ENCODE measurements around the gene GNAI3.

The GNAI3 gene

DNA sequence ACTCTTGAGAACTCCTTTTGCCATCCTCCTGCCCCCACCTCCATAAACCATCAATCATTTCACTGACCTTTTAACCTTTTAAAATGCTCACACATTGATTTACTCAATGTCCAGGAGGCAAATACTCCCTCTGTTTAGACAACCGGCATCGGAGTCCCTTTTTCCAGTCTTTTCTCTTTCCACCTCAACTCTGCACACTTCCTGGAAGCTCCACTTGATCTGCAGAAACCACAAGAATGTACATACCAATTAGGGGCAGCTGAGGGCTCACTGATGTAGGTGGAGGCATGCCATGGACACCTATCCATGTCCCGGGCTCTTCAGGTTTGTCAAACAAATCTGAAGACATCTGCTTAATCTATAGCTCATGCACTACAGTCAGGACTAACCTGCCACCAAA, 33.6 kb upstream of the GNAI3 start:
- no peak for TF ChIP-seq CTCF (IDR thresholded peaks at IDR 0.05; ENCODE audit: control insufficient read depth, insufficient read depth, low read depth, low read length, missing control alignments)
- no peak for DNase-seq (ENCODE audit: low read depth)
- H3K4me3 ChIP-seq (ENCODE audit: control insufficient read depth, low read depth, low read length), result no peak overlapping the region

DNA sequence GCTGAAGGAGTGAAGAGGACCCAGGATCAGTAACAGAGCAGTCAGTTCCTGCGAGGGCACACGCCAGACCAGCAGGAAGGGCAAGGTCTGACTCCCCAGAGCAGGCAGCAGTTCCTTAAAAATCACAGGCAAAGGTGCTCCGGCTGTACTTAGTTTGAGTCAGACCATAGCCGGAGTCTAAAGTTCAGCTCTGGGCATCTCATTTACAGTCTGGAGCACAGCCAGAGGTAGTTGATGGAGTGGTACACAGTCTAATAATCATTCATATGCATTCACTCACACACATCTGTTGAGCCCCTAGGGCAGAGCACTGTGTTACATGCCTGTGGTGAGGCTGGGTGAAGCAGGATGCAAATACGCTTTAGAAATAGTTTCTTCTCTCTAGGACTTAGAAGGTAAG, 31.5 kb upstream of the GNAI3 start:
- H3K4me3 ChIP-seq (ENCODE audit: control insufficient read depth, low read depth, low read length), result no peak overlapping the region
- TF ChIP-seq CTCF (IDR thresholded peaks at IDR 0.05; ENCODE audit: control insufficient read depth, insufficient read depth, low read depth, low read length, missing control alignments), result no peak
- peak; percentile 45 for DNase-seq (ENCODE audit: low read depth)

DNA sequence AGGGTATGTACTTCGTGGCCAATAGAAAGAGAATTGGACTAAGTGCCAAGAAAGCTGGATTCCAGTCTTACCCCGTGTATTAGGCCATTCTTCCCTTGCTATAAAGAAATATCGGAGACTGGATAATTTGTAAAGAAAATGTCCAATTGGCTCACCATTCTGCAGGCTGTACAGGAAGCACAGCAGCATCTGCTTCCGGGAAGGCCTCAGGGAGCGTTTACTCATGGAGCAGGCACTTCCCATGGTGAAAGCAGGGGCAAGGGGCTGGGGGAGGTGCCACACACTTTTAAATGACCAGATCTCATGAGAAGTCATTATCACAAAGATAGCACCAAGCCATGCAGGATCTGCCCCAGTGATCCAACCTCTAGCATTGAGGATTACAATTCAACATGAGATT, 31.1 kb upstream of the GNAI3 start:
- no peak for TF ChIP-seq CTCF (IDR thresholded peaks at IDR 0.05; ENCODE audit: control insufficient read depth, insufficient read depth, low read depth, low read length, missing control alignments)
- no peak for DNase-seq (ENCODE audit: low read depth)
- H3K4me3 ChIP-seq (ENCODE audit: control insufficient read depth, low read depth, low read length), result no peak overlapping the region

GRCh38 chr1:109521002-109521951, 27.1 kb upstream of the GNAI3 start:
- no peak for TF ChIP-seq CTCF (IDR thresholded peaks at IDR 0.05; ENCODE audit: control insufficient read depth, insufficient read depth, low read depth, low read length, missing control alignments)
- DNase-seq (ENCODE audit: low read depth), result no peak
- no peak overlapping the region for H3K4me3 ChIP-seq (ENCODE audit: control insufficient read depth, low read depth, low read length)

DNA sequence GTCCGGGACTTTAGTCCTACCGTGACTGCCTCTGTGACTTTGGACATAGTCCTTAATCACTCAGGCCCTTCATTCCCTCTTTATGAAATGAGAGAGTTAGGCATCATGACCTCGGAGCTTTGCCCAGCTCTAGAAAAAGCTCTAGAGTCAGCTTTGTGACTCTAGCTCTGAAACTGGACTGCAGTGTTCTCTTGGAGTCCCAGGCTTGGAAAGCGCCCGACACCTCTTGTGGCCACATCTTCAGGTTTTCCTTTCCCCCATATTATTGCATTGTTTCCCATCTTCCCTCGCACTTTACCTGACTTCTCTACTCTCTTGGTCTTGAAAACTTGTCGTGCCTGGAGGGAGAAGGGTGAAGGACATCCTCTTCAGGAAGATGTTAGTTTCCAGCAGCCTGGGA, 26.4 kb upstream of the GNAI3 start:
- no peak for TF ChIP-seq CTCF (IDR thresholded peaks at IDR 0.05; ENCODE audit: control insufficient read depth, insufficient read depth, low read depth, low read length, missing control alignments)
- H3K4me3 ChIP-seq (ENCODE audit: control insufficient read depth, low read depth, low read length), result no peak overlapping the region
- no peak for DNase-seq (ENCODE audit: low read depth)

DNA sequence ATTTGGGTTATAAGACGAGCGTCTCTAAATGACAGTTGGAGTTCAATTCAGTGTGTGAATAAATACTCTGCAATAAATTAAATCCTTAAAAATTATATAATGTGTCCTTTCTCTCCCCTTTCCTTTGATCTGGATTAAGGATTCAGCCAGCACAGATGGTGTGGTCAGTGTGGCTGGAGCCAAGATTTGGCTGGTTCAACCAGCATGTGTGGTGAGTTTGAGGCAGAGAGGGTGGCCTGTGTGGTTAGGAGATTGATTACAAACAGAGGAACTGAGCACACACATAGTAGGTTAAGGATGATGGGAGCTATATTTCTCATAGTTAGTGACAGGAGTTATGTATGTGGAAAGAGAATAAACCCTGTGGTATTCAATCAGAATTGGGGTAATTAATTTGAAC, 24.7 kb upstream of the GNAI3 start:
- no peak for DNase-seq (ENCODE audit: low read depth)
- no peak for TF ChIP-seq CTCF (IDR thresholded peaks at IDR 0.05; ENCODE audit: control insufficient read depth, insufficient read depth, low read depth, low read length, missing control alignments)

More for the DNA sequence above, 24.7 kb upstream of the GNAI3 start:
- H3K4me3 ChIP-seq (ENCODE audit: control insufficient read depth, low read depth, low read length), result no peak overlapping the region

Measured in AG09309 (cell line).